SU-DHL-6 (cell line): ENCODE measurements around the gene MATN3.
A peak's percentile ranks its signal among the peaks of the same experiment; 100 is the strongest.

Experiments
- H2AFZ ChIP-seq: fragments of 200-600 bp; sonication (generic); 2 replicates; pipeline ENCODE4 v1.6.1; 2014; ENCODE audit warnings: low read depth, mild to moderate bottlenecking, moderate library complexity, mixed read lengths, antibody characterized with exemption, low read length; ENCODE audit not compliant: severe bottlenecking
- H3F3A ChIP-seq: fragments of 200-600 bp; shearing (Covaris generic); 2 replicates; pipeline ENCODE4 v1.6.0; 2016; ENCODE audit warnings: antibody characterized with exemption, mild to moderate bottlenecking; ENCODE audit not compliant: insufficient read depth
- H3K27ac ChIP-seq: fragments of 200-600 bp; sonication (generic); 2 replicates; pipeline ENCODE4 v1.5.1; 2016; ENCODE audit warnings: low read depth, mild to moderate bottlenecking, low read length, moderate library complexity, mixed read lengths
- H3K27me3 ChIP-seq: fragments of 200-600 bp; sonication (generic), shearing (Covaris generic); 2 replicates; pipeline ENCODE4 v1.6.0; 2014; ENCODE audit warnings: mild to moderate bottlenecking, low read length
- H3K36me3 ChIP-seq: fragments of 200-600 bp; sonication (generic); 2 replicates; pipeline ENCODE4 v1.6.1; 2014; ENCODE audit warnings: mild to moderate bottlenecking, low read length, mixed read lengths
- H3K4me2 ChIP-seq: fragments of 300-600, 200-600 bp; shearing (Covaris generic), sonication (generic); 2 replicates; pipeline ENCODE4 v1.6.0; 2014; ENCODE audit warnings: low read length, low read depth, mild to moderate bottlenecking; ENCODE audit not compliant: poor library complexity, severe bottlenecking
- H3K4me3 ChIP-seq: fragments of 200-600 bp; sonication (generic); 2 replicates; pipeline ENCODE4 v1.5.1; 2014; ENCODE audit warnings: antibody characterized with exemption, low read length, mild to moderate bottlenecking, mixed read lengths; ENCODE audit not compliant: insufficient read depth, poor library complexity, severe bottlenecking
- H3K79me2 ChIP-seq: fragments of 200-600 bp; sonication (generic); 2 replicates; pipeline ENCODE4 v1.6.1; 2014; ENCODE audit warnings: mild to moderate bottlenecking, low read length, moderate library complexity; ENCODE audit not compliant: insufficient read depth
- H3K9ac ChIP-seq: fragments of 200-600 bp; sonication (generic); 2 replicates; pipeline ENCODE4 v1.7.0; 2014; ENCODE audit warnings: mild to moderate bottlenecking, low read length
- H3K9me2 ChIP-seq: fragments of 200-600 bp; sonication (generic); replicated peaks from 2 replicates; pipeline ENCODE4 v1.6.1; 2014; ENCODE audit warnings: low read length; ENCODE audit not compliant: insufficient read depth
- H3K9me3 ChIP-seq: fragments of 200-600 bp; sonication (generic); 2 replicates; pipeline ENCODE4 v1.6.1; 2014; ENCODE audit warnings: low read length, mixed read lengths; ENCODE audit not compliant: insufficient read depth
- H4K20me1 ChIP-seq: fragments of 200-600 bp; sonication (generic); 2 replicates; pipeline ENCODE4 v1.6.1; 2014; ENCODE audit warnings: low read depth, mild to moderate bottlenecking, antibody characterized with exemption, low read length, moderate library complexity, mixed read lengths
- EZH2phosphoT487 ChIP-seq: fragments of 200-600 bp; sonication (generic), shearing (Covaris generic); conservative IDR thresholded peaks from 2 replicates; pipeline ENCODE4 v1.6.1; 2018; ENCODE audit warnings: mild to moderate bottlenecking, antibody characterized with exemption, low read length, moderate library complexity, mixed read lengths
- TF ChIP-seq, protein P1 (sequence below): fragments of 200-600 bp; sonication (generic); IDR thresholded peaks from one replicate; pipeline ENCODE4 v1.5.1; 2017; ENCODE audit warnings: antibody characterized with exemption, mild to moderate bottlenecking, low read length, moderate library complexity; ENCODE audit not compliant: insufficient read depth, poor library complexity, severe bottlenecking

MATN3 gene

GRCh38 chr2:19993731-19994130 lies 18.7 kb downstream of the MATN3 start:
- H3K9me3 ChIP-seq: no peaks in the 10 kb centered on the region
- no peak for TF ChIP-seq EZH2phosphoT487
- no peak overlapping the region for H3K9ac ChIP-seq
- no peaks in the 10 kb centered on the region for H3K27me3 ChIP-seq
- H4K20me1 ChIP-seq: no peaks in the 10 kb centered on the region
- no peaks in the 10 kb centered on the region for H3K36me3 ChIP-seq
- no peaks in the 10 kb centered on the region for H3F3A ChIP-seq
- H2AFZ ChIP-seq: no peak overlapping the region
- no peaks in the 10 kb centered on the region for H3K79me2 ChIP-seq
- no peak overlapping the region for H3K4me3 ChIP-seq
- no peaks in the 10 kb centered on the region for H3K9me2 ChIP-seq
- H3K27ac ChIP-seq: no peak overlapping the region
- H3K4me2 ChIP-seq: no peak overlapping the region

DNA sequence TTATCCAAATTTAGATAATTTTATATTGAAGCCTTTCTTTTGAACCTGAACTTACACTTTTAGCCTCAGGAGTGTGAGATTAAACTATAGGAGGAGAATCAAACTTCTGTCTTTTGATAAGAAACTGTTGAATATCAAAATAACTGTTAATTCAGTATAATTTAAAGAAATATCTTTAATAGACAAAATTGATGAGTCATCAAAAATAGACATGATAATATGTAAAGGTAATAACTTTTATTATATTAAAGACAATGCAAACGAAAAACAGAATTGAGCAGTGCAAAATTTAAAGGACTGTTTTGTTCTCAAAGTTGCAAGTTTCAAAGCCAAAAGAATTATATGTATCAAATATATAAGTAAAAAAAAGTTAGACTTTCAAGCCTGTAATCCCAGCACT lies 20.6 kb downstream of the MATN3 start:
- Histone ChIP-seq H3K79me2 (no peaks in the 10 kb centered on the region), H3K4me2 (no peak overlapping the region)
- no peak for TF ChIP-seq EZH2phosphoT487
- TF ChIP-seq, protein P1, sequence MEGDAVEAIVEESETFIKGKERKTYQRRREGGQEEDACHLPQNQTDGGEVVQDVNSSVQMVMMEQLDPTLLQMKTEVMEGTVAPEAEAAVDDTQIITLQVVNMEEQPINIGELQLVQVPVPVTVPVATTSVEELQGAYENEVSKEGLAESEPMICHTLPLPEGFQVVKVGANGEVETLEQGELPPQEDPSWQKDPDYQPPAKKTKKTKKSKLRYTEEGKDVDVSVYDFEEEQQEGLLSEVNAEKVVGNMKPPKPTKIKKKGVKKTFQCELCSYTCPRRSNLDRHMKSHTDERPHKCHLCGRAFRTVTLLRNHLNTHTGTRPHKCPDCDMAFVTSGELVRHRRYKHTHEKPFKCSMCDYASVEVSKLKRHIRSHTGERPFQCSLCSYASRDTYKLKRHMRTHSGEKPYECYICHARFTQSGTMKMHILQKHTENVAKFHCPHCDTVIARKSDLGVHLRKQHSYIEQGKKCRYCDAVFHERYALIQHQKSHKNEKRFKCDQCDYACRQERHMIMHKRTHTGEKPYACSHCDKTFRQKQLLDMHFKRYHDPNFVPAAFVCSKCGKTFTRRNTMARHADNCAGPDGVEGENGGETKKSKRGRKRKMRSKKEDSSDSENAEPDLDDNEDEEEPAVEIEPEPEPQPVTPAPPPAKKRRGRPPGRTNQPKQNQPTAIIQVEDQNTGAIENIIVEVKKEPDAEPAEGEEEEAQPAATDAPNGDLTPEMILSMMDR: no peak

DNA sequence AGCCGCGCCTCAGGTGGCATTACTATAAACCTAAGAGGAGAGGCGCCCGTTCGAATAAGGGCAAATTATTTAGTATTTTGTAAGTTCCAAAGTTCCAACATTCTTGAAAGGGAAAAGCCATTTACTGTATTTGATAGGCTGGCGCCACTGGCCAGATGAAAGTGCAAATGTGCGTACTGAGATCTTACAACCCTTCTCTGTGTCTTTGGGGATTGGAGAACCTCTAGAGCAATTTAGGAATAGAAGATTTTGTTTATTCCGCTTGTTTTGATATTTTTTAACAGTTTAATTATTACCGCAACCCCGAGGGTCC lies 22.1 kb downstream of the MATN3 start:
- peak overlapping the region; percentile 47 for H3K9ac ChIP-seq
- no peak overlapping the region for H3K27ac ChIP-seq
- H3K4me2 ChIP-seq: peak overlapping the region; percentile 58

More for the DNA sequence above, 20.6 kb downstream of the MATN3 start:
- H2AFZ ChIP-seq: no peak overlapping the region
- no peaks in the 10 kb centered on the region for H3K36me3 ChIP-seq
- H3K4me3 ChIP-seq: no peak overlapping the region
- no peaks in the 10 kb centered on the region for H3F3A ChIP-seq
- no peak overlapping the region for H3K9ac ChIP-seq
- H4K20me1 ChIP-seq: no peaks in the 10 kb centered on the region
- H3K27ac ChIP-seq: no peak overlapping the region
- H3K9me3 ChIP-seq: no peaks in the 10 kb centered on the region
- H3K27me3 ChIP-seq: no peaks in the 10 kb centered on the region
- no peaks in the 10 kb centered on the region for H3K9me2 ChIP-seq

DNA sequence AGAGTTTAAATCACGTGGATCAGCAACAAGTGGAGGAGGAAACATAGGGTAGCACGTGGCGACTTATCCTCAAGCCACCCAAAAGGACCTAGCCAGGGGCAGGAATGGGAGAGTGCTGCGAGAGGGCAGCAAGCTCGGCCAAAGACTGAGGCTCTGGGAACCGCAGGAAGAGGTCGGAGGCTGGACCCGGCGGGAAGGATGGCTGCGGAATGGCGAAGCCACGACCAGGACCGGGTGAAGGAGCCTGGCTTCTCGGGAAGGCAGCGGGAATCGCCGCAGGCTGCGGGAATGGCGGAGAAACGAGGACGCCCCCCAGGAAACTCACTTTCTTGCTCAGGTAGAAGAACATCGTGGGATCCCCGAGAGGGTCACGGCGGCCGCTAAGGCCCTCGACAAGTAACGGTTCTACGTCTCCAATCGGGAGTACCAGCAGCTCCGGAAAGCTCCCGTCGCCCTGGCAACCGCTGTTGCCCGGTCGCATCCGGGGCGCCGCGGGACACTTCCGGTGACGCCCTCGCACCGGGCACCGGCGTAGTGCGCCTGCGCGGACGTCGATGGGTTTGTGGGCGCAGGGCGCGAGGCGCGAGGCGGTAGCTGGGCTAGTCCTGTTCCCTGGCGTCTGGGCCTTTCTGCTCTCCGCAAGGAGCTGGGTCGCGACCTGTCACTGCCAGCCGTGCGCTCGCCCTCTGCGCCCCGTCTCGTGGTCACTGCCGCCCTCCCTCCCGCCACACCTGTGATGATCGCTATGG lies 22.6 kb downstream of the MATN3 start, which contains the start of gene WDR35:
TSS of gene WDR35 (minus strand) at position 439 of the 749 bp plus-strand sequence. CDS start at position 349, 90 bp downstream.
- peak within 1 kb of the TSS; percentile 93 for H2AFZ ChIP-seq
- no peaks in the 10 kb centered on the region for H3K79me2 ChIP-seq
- no peaks in the 10 kb centered on the region for H3K9me3 ChIP-seq
- H3K27me3 ChIP-seq: no peaks in the 10 kb centered on the region
- no peaks in the 10 kb centered on the region for H3K9me2 ChIP-seq
- no peaks in the 10 kb centered on the region for H4K20me1 ChIP-seq
- H3K27ac ChIP-seq: no peak within 1 kb of the TSS
- H3K36me3 ChIP-seq: no peaks in the 10 kb centered on the region
- H3K4me3 ChIP-seq: peak within 1 kb of the TSS; percentile 63
- H3K9ac ChIP-seq: peak within 1 kb of the TSS; percentile 47
- H3F3A ChIP-seq: no peaks in the 10 kb centered on the region
- peak within 1 kb of the TSS; percentile 58 for H3K4me2 ChIP-seq
- TF ChIP-seq EZH2phosphoT487: no peak

More for the DNA sequence above, 22.1 kb downstream of the MATN3 start:
- no peaks in the 10 kb centered on the region for H3K27me3 ChIP-seq
- H3K4me3 ChIP-seq: peak overlapping the region; percentile 63
- TF ChIP-seq EZH2phosphoT487: no peak
- TF ChIP-seq, protein P1: no peak
- H2AFZ ChIP-seq: peak overlapping the region; percentile 93
- no peaks in the 10 kb centered on the region for H3K79me2 ChIP-seq
- H3K9me3 ChIP-seq: no peaks in the 10 kb centered on the region
- no peaks in the 10 kb centered on the region for H3K36me3 ChIP-seq
- H3F3A ChIP-seq: no peaks in the 10 kb centered on the region
- H4K20me1 ChIP-seq: no peaks in the 10 kb centered on the region
- no peaks in the 10 kb centered on the region for H3K9me2 ChIP-seq
